ENCODE measurements around the gene ROBO1. TPM values are rescaled to one million over a fixed set of nuclear protein-coding genes. Genes with fewer than 3 reads are reported as not detected.

The ROBO1 gene
- total and polyA plus RNA-seq, 2 of the 8 experiments (the other 6 are each of a cell fraction or from before 2014, with no cell fraction given) = 51.4 to 91.0 TPM

DNA sequence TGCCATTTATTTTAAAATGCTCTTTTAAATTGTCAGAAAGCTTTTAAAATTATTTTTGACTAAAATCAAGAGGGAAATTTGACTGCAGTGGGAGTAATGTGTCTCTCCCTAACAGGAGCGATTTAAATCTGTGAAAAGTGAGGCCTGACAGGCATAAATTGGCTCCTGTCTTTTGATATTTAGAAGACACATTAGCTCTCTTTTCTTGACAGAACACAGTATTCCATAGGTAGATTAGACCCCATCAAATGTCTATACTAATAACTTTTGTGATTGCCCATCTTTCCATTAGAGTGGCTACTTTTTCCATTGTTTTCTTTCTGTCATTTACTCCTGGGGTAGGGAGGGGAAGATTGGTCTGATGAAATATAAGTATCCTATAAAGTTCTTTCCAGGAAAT, 866.3 kb downstream of the ROBO1 start:
- Histone ChIP-seq H2BK12ac (ENCODE audit: low read depth, low read length) (no peak overlapping the region), H4K91ac (replicated peaks; ENCODE audit: insufficient read length, low read length) (no peak overlapping the region), H3K23me2 (ENCODE audit: low read depth, low read length) (no peaks in the 10 kb centered on the region), H3K27ac (ENCODE audit: low read depth, low read length) (no peak overlapping the region), H2AK5ac (ENCODE audit: low read depth, low read length) (no peak overlapping the region), H2AFZ (ENCODE audit: low read length) (no peak overlapping the region), H3K79me1 (ENCODE audit: low read depth, low read length) (no peaks in the 10 kb centered on the region; the same call in 1 of the 2 replicates), H2BK15ac (ENCODE audit: low read length) (no peak overlapping the region), H2BK5ac (ENCODE audit: low read depth, low read length) (no peak overlapping the region), H3K9ac (replicated peaks in 1 of 4; ENCODE audit: extremely low read depth in 1 of 4, low read depth in 3 of 4, low read length in 3 of 4) (no peak overlapping the region), H3K27me3 (replicated peaks in 1 of 4; ENCODE audit: control insufficient read depth in 3 of 4, extremely low read depth in 1 of 4, insufficient read depth in 3 of 4, low read length in 3 of 4) (no peaks in the 10 kb centered on the region), H3K18ac (ENCODE audit: extremely low read depth, low read length) (no peak overlapping the region), H3K23ac (ENCODE audit: insufficient read length) (no peak overlapping the region), H3K36me3 (ENCODE audit: control insufficient read depth in 2 of 4, insufficient read depth in 4 of 4, low read length in 3 of 4) (no peaks in the 10 kb centered on the region), H3K56ac (replicated peaks; ENCODE audit: insufficient read length, low read depth, low read length) (no peak overlapping the region), H3K14ac (ENCODE audit: insufficient read length) (no peak overlapping the region), H3K4me2 (ENCODE audit: insufficient read depth in 1 of 2, low read depth in 2 of 2, low read length in 2 of 2) (no peak overlapping the region), H3K4ac (replicated peaks; ENCODE audit: insufficient read length, low read depth, low read length) (no peak overlapping the region), H3K79me2 (ENCODE audit: control insufficient read depth in 1 of 2, insufficient read depth in 2 of 2, low read length in 2 of 2) (peaks cover 0 to 26% of the 10 kb centered on the region in 2 experiments; a peak in 2 of 4 replicates), H4K20me1 (replicated peaks in 1 of 2; ENCODE audit: control insufficient read depth in 1 of 2, insufficient read depth in 2 of 2, low read length in 2 of 2) (peaks cover 0 to 3% of the 10 kb centered on the region in 2 experiments), H4K8ac (ENCODE audit: extremely low read depth, insufficient read depth, low read length) (no peak overlapping the region), H3K4me1 (replicated peaks in 1 of 4; ENCODE audit: control insufficient read depth in 3 of 4, insufficient read depth in 4 of 4, low read length in 3 of 4) (peaks cover 0 to 4% (median under 1%) of the 10 kb centered on the region in 4 experiments; a peak in 1 of 7 replicates), H3K9me3 (ENCODE audit: insufficient read depth in 2 of 2, low read depth in 1 of 2, low read length in 1 of 2) (no peaks in the 10 kb centered on the region), H2BK20ac (ENCODE audit: low read length) (no peak overlapping the region), H2BK120ac (replicated peaks; ENCODE audit: low read depth, low read length) (no peak overlapping the region), H3K4me3 (ENCODE audit: extremely low read depth in 1 of 4, insufficient read depth in 2 of 4, low read depth in 3 of 4, low read length in 4 of 4) (no peak overlapping the region), H4K5ac (ENCODE audit: insufficient read length, low read depth, low read length) (no peak overlapping the region)
- no peak for TF ChIP-seq SIX5 (IDR thresholded peaks at IDR 0.05; ENCODE audit: low read depth, low read length)
- TF ChIP-seq TAF1 (IDR thresholded peaks at IDR 0.05; ENCODE audit: low read depth, low read length) = no peak
- no peak for TF ChIP-seq EGR1 (IDR thresholded peaks at IDR 0.05; ENCODE audit: borderline replicate concordance, low read depth, low read length)
- TF ChIP-seq SIRT6 (IDR thresholded peaks at IDR 0.05; ENCODE audit: low read length) = no peak
- TF ChIP-seq YY1 (IDR thresholded peaks at IDR 0.05; ENCODE audit: low read depth, low read length) = no peak
- no peak for TF ChIP-seq JUND (IDR thresholded peaks at IDR 0.05; ENCODE audit: low read length)
- no peak for TF ChIP-seq POU5F1 (IDR thresholded peaks at IDR 0.05; ENCODE audit: low read depth, low read length)
- DNase-seq (ENCODE audit: low read depth in 1 of 2, low spot score in 2 of 2) = no peak
- ChIA-PET CTCF (ENCODE audit: partially characterized antibody) (interaction anchor here (0.5 to 1.2 kb wide), 2 partner anchors 13 to 591 kb away, joined by 4 read pairs; no protein-coding TSS in a partner anchor), POLR2A (ENCODE audit: partially characterized antibody) (no interaction called here)
- no peak for FAIRE-seq
- WGBS, 2 experiments (ENCODE audit: extremely low coverage in 1 of 2, insufficient coverage in 1 of 2, insufficient read length in 1 of 2, insufficient replicate concordance in 2 of 2, low coverage in 1 of 2, low lambda C conversion rate in 2 of 2, missing lambda C conversion rate in 1 of 2) = 48% methylated on average over 1 of the region's 1 CpG; no CpG with 5 or more reads in 1 of the 2 experiments
